HG03575 (cell line): ENCODE measurements around the gene ENO3.

ENCODE experiments used
- ATAC-seq: cut with Tn5 transposase; IDR thresholded peaks from one replicate; pipeline ENCODE4 v1.9.1; 2021; ENCODE audit not compliant: unreplicated experiment, insufficient number of reproducible peaks, low FRiP score; ENCODE audit errors: extremely low read depth

ENO3 gene

DNA sequence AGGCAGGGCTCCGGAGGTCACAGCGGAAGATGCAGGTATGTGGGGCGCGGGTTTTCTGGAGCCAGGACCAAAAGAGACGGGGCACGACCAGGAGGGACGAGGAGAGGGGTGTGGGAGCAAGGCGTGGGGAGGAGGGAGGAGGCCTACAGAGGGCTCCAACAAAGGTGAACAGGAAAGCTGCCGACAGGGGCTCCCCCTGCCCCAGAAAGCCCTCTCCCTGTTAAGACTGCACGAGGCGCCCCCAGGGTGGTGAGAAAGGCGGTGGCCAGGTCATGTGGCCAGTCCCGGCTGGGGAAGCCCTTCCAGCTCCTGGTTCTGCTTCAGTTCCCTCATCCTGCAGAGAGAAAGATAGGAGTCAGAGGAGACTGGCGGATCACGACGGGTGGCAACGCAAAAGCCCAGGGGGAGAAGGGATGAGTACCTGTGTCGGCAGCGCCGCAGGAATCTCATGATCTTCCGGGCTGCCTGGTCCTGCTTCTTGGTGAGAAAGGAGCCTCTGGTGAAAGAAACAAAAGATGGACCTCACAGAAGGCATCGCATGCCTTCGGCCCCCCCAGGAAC is 17.6 kb downstream of the ENO3 start:
- no peak for ATAC-seq

DNA sequence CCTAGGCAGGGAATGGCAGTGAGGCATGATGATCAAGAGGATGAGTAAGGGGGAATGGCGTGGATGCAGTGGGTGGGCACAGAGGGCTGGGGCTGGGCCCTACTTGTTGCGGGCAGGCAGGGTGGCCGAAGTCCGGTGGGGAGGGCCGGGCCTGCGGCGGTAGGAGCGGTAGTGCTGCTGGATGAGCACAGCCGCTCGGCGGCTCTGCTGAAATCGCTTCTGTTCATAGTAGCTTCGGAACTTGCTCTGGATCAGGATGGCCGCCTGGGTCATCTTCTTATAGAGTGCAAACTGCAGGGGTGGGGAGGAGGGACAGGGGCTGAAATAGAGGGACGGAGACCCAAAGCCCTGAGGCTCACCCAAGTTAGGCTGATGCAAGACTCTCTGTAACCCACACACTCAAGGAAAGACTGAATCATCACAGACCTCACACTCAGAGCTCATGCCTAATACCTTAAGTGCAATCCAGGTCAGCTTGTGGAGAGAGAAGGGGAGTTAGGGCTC is 18.2 kb downstream of the ENO3 start:
- ATAC-seq, result no peak

DNA sequence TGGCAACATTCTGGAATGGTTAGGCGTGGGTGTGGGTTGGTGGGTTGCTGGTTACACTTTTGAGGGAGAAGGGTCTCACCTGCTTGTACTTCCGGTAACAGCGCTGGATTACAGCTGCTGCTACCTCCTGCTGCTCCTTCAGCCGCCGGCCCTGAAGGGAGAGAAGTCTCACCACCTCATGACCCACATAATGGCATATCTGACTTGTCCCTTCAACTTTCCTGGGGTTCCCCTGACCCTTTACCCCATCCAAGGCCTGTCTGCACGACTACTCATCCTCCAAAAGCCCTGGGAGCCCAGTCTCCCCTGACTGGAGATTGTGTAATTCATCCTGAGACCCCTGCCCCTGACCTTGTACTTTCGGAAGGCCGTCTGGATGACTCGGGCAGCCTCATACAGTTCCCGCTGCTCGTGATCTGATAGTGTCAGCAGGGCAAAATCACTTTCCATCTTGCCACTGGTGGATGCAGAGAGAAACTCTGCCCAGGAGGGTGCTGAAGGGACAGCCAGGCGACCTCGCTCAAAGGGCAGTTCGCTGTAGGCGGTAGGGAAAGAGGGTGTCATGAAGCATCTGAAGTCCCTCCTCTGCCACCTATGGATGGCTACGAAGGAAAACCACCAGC is 18.7 kb downstream of the ENO3 start:
- ATAC-seq, result no peak

DNA sequence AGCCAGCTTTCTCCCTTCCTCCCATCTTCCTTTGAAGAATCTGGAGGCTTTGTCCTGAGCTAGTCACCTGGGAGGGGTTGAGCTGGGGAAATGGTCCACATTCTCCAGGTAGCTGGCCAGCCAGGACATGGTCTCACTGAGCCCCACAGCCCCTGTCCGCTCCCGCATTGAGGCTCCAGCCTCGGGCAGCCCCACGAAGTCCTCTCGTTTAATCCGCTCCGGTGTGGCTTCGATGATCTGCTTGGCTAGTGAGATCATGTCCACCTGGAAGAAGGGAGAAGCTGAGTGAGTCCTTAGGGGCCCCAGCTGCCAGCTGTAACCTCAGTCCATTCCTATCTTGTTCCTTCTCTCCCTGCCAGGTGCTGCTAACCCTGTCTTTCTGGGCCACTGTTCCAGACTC is 19.4 kb downstream of the ENO3 start:
- no peak for ATAC-seq

DNA sequence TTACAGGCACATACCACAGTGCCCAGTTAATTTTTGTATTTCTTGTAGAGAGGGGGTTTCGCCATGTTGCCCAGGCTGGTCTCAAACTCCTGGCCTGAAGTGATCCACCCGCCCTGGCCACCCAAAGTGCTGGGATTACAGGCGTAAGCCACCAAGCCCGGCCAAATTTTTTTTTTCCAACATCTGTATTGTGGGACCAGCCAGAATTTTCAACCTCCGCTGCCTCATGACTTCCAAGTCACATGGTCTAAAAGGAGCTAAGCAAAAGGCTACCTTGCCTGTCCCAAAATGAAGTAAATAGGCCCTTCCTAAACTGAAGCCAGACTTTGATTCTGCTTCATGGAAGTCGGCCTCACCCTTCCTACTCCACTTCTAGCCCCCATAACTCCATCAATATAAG is 20.9 kb downstream of the ENO3 start:
- ATAC-seq, result no peak

DNA sequence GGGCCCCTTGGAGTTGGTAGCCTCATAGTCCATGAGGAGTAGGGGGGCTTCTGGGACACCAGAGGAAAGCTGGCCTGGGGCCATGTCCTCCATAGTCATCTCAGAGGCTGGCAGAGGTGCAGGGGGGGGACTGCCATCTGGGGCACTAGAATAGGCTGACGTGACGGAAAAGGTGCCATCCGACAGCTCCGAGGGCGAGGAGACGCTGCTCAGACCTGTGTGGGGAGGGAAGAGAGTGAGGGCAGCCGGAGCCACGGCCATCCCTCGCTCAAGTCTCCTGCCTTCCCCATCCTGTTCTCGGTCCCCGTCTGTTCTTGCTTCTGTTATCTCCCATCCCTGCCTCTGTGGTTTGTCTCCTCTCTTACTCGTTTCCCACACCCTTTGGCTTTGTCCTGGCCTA is 21.4 kb downstream of the ENO3 start:
- no peak for ATAC-seq

DNA sequence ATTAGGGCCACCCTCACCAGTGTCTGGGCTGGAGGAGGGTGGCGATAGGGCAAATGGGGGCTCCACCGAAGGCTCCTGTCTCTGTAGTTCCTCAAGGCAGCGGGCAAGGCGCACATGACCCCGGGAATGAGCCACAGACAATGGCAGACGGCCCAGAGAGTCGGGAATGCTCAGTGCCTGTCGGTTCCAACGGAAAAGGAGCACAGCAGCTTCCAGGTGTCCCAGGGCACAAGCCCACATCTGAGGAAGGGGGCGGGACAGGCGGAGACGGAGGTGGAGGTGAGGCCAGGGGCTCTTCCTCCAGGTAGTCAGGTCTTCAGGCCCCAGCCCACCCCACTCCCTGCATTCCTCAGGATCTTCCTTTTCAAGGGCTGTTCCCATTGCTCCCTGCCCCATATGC is 21.8 kb downstream of the ENO3 start:
- no peak for ATAC-seq

DNA sequence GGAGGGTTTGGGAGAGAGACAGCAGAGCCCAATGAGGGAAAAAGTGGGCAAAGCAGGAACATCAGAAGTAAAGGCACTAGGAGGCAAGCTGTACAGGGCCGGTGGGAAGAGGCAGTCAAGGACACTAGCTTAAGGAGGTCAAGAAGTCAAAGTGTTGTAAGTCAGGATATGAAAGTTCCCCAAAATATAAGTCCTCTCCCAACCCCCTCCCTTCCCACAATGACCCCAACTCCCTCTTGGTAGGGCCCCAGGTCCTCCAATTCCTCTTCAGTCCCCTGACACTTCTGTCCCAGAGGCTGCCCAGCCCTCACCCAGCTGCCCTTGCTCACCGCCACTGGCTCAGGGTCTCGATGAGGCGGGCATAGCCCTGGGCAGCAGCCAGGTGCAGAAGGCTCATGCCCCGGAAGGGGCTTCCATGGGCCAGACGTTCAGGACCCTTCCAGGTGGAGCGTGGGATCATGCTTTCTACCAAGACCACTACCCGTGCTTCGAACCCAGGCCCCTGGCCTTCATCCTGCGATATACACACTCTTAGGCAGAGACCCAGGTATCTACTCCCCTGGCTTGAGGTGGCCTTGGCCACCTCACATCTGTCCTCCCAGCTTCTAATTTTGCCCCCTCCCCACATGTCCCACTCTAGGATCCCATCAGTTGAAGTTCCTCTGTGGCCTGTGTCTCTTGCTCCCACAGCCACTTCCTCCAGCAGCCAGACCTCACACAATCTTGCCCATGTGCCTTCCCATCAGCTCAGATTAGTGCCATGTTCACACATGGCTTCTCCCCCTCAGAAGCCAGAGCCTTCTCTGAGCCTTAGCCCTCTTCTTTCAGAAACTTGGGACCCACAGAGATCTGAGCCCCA is 22.6 kb downstream of the ENO3 start:
- ATAC-seq, result no peak

DNA sequence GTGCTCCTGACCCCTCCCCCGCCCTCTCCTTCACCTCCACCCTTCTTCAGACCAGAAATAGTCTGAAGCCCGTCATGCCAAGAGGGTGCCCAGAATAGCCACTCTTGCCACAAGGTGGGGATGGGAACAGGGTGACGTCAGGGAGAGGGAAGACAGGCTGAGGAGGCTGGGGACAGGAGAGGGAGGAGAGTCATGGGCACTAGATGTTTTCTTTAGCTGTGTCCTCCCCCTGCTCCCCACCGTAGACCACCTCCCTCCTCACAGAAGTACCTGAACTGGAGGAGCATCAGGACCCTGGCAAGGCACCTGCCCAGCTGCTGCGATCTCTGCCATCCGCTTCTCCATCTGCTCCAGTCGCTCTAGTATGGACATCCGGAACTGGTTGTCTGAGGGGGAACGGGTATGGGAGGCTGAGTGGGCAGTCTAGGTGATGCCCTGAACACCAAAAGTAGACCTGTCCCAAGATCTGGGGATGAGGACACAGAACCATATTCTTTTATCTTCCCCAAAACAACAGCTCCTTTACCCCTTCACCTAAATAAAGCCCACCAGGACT is 23.3 kb downstream of the ENO3 start:
- ATAC-seq, result no peak

DNA sequence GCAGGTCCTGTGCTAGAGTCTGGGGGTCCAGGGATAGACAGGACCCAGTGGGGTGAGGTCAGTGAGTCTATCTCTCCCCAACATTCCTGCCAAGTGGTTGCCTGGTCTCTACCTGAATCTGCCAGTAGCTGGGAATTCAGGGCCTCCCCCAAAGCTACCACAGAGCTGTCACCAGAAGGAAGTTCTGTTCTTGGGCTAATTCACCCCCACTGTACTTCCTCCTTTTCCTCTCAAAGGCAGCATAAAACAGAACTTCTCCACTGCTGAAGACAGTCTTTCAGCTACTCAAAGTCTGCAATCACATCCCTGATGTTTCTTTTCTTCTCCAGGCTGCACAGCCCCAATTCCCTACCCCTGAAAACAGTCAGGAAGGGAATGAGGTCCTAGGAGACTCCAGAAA is 27.8 kb downstream of the ENO3 start:
- no peak for ATAC-seq

DNA sequence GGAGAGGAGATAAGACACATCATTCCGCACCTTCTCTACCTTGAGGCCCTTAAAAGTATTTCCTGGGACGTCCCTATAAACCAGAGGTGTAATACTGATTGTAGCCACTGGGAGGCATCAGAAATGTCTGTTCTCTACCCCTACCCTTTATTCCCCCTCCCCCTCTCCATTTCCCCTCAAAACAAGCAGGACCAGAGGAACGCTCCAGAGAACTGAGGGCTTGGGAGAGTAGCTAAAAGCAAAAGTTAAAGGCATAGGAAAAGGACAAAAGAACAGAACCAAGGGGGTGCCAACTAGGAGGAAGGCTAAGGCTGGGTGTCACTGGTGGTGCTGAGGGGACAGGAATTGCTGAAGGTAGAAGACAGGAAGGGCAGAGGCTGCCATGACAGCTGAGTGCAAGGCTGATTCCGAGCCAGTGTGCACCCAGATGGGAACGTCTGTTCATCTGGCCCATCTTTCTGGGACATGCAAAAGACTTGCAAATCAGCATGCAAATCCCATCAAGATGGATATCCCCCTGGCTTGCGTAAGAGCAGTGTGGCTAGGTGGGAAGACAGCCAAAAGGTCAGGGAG is 29.8 kb downstream of the ENO3 start:
- no peak for ATAC-seq

DNA sequence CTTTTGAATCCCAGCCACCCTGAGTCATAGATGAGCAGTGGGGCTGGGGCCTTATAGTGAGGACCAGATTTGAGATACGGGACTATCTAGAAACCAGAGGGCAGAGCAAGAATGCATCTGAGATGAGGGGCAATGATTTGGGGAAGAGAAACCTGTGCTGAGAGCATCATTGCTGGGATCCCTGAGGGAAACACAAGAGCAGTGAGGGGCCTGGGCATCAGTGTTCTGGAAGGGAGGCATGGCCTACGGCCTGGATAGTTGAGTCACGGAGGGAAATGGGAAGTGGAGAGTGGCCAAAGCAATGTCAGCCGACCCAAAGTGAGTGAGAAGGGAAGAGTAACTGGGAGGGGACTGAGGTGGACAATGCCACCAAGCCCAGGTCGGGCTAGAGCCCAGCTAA is 31.4 kb downstream of the ENO3 start:
- ATAC-seq, result no peak

DNA sequence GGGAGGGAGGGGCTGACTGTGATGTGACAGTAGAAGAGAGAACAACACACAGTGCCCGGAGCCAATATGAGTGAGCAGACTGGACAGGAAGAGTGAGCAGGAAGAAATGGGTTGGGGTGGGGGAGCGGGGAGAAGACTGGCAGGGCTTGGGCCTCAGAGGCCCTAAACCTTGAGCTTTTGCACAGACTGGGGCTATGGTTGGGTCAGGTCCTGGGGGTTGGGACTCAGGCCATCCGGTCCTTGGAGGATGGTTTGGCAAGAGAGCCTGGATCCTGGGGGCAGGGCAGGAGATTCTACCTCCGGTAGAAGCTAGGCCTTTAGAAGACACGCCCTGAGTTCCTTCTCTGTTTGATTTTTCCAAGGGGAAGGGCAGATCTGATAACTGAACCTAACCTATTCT is 35.5 kb downstream of the ENO3 start:
- no peak for ATAC-seq

DNA sequence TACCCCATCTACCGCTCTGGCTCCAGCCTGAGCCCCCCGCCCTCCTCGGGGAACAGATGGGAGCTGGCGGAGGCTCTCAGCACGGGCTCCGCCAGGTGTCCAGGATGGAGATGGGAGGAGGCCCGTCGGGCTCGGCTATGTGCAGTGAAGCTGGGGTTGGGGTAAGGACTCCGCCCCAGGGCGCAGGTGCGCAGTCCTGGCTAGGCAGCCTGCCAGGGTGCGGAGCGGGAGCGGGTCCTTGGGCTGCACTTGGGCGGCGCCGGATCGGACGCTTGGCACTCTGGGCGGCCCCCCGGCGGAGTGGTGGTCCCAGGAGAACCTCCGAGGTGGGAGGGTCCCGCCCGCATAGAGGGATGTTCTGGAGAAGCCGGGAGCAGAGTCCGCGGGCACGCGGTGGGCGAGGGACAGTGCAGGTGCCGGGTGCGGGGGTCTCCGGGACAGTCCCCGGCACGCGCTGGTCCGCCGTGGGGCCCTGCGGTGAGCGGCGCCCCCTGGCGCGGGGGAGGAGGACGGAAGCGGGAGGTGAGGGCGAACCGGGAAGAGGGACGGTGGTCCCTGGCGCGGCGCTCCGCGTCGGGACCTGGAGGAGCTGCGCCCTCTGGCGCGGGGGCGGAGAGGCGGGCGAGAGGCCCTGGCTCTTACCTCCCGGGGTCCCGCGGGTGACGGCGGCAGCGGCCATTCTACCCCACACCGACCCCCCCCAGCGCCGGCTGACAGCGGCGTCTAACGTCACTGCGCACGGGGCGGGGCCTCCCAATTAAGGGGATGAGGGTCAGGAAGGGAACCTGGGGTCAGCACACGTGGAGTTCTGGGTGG is 36.2 kb downstream of the ENO3 start, which contains the start of gene CAMTA2:
CAMTA2 (minus strand) TSS at position 725 of the 816 bp plus-strand sequence. CDS start 1,453 bp downstream, outside the sequence.
- ATAC-seq, result no peak

DNA sequence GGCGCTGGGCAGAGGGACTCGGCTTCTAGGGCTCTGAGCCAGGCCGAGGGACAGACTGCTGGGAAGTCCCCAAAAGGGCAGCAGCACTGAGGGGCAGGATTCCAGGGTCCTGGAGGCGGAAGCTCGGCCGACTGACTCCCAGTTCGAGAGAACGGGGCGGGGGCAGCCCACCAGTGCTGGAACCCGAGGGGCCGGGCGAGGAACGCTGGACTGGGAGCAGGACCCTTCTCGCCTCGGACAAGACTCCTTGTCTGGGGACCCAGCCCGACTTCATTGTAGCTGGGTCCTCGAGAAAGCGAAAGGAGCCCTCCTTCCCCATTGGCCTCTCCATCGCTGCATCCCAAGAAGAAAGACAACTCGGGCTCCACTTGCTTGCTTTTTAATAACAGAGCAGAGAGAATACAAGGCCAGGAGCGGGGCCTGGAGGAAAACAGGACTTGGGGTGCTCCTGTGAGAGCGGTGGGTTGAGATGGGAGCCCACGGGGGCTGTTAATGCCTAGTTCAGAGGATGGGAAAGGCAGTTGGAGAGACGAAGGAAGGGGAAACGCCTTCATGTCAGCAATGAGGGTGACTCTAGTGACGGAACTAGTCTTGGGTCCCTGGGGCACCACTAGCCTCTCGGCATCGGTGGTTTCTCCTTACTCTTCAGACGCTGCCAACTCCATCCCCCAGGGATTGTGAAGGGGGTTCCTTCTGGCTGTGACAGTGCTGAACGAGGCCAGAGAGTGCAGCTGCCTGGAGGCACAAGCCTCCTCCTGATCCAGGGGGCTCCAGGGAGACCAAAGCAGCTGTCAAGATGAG is 37.0 kb downstream of the ENO3 start:
- no peak for ATAC-seq

DNA sequence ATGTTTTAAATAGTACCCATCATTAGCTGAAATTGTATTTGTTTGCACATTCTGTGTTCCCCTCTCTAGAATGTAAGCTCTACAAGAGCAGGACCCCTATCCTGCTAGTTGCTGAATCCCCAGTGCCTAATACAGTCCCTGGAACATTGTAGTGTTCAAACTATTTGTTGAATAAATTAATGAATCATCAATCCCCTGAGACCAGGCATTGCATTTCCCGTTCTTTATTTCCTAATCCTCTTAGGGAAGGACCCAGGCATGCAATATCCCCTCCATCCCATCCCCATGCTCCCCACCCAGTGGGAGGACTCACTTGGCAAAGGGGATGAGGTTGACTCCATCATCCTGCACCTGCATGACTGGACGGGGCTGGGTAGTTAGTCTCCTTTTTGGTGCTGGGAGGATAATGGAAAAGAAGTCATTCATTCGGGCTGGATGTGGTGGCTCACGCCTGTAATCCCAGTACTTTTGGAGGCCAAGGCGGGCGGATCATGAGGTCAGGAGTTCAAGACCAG is 43.2 kb downstream of the ENO3 start:
- no peak for ATAC-seq

DNA sequence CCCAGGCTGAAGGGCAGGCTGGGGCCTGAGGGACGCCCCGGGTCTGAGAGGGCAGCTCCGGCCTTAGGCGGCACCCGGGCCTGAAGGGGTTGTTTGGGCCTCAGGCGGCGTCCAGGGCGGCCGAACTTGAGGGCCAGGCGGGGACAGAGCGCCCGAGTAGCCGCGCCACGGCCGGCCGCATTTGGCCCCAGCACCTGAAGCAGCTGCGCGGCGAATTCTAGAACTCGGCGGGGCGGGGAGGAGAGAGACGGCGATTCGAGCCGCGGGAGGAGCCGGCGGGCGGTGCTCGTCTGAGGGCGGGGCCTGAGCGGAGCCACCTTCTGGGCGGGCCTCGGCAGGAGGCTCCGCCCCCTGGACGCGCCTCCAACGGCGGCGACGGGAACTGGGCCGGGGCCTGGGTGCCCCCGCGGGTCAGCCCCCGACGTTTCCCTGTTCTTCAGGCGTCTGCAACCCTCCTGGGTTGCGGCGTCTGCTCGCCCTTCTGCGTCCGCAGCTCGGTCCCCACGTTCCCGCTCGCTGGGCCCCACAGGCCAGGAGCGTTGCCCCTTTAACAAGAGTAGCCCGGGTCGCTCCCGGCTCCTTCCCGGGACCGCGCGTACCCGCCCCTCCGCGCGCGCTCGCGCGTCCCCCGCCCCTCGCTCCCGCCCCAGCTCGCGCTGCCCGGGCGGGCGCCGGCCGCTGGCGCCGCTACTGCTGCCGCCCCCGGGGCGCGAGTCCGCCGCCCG is 46.5 kb downstream of the ENO3 start, which contains the start of the genes INCA1 and KIF1C:
INCA1 (minus strand) TSS at position 221 of the 725 bp plus-strand sequence. CDS start 3,085 bp downstream, outside the sequence.
KIF1C (plus strand) TSS at position 649 of the 725 bp plus-strand sequence. CDS start 2,297 bp downstream, outside the sequence.
- ATAC-seq, result no peak
